Neural cell (in vitro differentiated cells): ENCODE data around the gene MCM9.

Experiments used
- CTCF ChIP-seq: fragments of 450-650 bp; IDR thresholded peaks from 2 replicates; pipeline ENCODE4 v1.5.1; 2014; ENCODE audit warnings: antibody characterized with exemption, mild to moderate bottlenecking, moderate library complexity; ENCODE audit not compliant: poor library complexity, severe bottlenecking
- EZH2 ChIP-seq: fragments of 200-600, 300-800 bp; shearing (Covaris generic), sonication (generic); IDR thresholded peaks from 2 replicates; pipeline ENCODE4 v1.6.1; 2014; ENCODE audit warnings: antibody characterized with exemption, low read length, borderline replicate concordance, mild to moderate bottlenecking; ENCODE audit not compliant: insufficient read depth, poor library complexity, severe bottlenecking
- POLR2AphosphoS5 ChIP-seq: IDR thresholded peaks from 2 replicates; pipeline ENCODE4 v1.6.1; 2012

DNA sequence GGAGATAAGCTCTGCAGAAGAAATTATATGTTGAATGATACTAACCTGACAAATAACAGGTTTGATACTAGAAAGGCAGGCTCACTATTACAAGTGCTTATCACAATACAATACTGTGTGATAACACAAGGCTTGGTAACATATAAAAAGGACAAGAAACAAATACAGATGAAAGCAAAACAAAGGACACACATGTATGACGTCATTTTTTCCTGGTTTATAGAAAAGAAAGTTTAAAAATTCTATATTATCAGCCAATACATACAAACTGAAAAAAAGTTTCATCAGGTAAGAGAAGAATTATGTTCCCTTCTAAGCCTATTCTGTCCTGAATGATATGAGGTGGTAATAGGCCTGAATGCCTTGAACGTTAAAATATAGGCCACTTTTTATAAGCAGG lies 32.3 kb upstream of the MCM9 start:
- TF ChIP-seq POLR2AphosphoS5, result no peak
- no peak for TF ChIP-seq CTCF
- no peak for TF ChIP-seq EZH2
